Measurements from ENCODE around the gene PYGM. TPM values are rescaled to one million over a fixed set of nuclear protein-coding genes. Genes with fewer than 3 reads are reported as not detected.

PYGM gene
- total RNA-seq, 2 experiments from 2014 or later: 2.2 TPM

GRCh38 chr11:64716473-64717267, 43.1 kb downstream of the PYGM start:
- Histone ChIP-seq H3K36me3 (ENCODE audit: insufficient read depth, low read length) (no peaks in the 10 kb centered on the region), H2AFZ (ENCODE audit: low read length) (no peak overlapping the region), H3K4me2 (ENCODE audit: low read length) (no peak overlapping the region), H3K27ac (ENCODE audit: low read depth, low read length, poor library complexity, severe bottlenecking) (no peak overlapping the region), H3K4me3 (ENCODE audit: low read depth, low read length, poor library complexity, severe bottlenecking) (no peak overlapping the region), H3K79me2 (ENCODE audit: insufficient read depth, low read depth, low read length) (no peaks in the 10 kb centered on the region), H3K4me1 (ENCODE audit: insufficient read depth, low read length, poor library complexity, severe bottlenecking) (peaks cover 4% of the 10 kb centered on the region), H3K9me3 (ENCODE audit: low read length) (no peaks in the 10 kb centered on the region), H4K20me1 (ENCODE audit: insufficient read depth, low read length) (no peaks in the 10 kb centered on the region), H3K9me2 (ENCODE audit: insufficient read depth, low read length) (no peaks in the 10 kb centered on the region)
- no peak for TF ChIP-seq CTCF (conservative IDR thresholded peaks at IDR 0.05; ENCODE audit: low read length)
- TF ChIP-seq EZH2phosphoT487 (IDR thresholded peaks at IDR 0.05; ENCODE audit: borderline replicate concordance, low read depth, low read length): no peak
- intact Hi-C loops (cut with micrococcal nuclease; ENCODE audit: unreplicated experiment): no loop called here
- POLR2A ChIA-PET: interaction anchor here (1.3 kb wide), 1 partner anchor 12 kb away, joined by 5 read pairs; no protein-coding TSS in a partner anchor
- DNase-seq (ENCODE audit: low spot score): no peak
- CTCF ChIA-PET (ENCODE audit: unreplicated experiment): interaction anchor here (1.5 kb wide), 1 partner anchor 28 kb away, joined by 5 read pairs; no protein-coding TSS in a partner anchor
- no TSS peak for BruUV-seq (replicated peaks)

DNA sequence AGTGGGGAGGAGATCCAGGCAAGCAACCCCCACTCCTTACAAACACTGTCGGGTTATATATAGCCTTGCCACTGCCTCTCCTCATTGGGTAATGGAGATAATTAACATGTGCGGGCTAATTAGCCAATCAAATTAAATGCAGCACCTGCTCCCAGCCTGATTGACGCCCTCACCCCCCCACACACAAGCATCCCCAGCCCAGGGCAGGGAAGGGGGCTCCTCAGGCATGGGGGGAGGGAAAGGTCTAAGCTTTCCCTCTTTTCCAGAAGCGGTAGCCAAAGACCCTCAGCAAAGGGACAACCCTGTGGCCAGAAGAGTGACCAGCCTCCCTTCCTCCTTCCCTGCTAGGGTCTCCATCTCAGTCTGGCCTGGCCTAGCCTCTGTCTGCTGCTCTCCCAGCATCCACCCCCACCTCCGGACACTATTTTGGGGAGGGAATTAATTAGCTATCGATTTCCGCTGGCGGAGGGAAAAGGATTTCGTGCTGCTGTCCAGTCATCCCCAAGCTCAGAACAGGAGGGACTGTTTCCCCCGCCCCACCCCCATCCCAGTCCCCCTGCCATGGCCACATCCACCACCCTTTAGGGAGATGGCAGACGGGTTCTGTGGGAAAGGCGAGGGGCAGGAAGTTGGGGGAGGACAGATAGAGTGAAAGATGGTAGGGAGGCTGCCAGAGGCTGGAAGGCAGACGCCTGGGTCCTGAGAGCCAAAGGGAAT, 43.9 kb downstream of the PYGM start:
- POLR2A ChIA-PET: interaction anchor here (0.7 kb wide), 1 partner anchor 54 kb away, joined by 3 read pairs; no protein-coding TSS in a partner anchor
- intact Hi-C loops (cut with micrococcal nuclease; ENCODE audit: unreplicated experiment): no loop called here

DNA sequence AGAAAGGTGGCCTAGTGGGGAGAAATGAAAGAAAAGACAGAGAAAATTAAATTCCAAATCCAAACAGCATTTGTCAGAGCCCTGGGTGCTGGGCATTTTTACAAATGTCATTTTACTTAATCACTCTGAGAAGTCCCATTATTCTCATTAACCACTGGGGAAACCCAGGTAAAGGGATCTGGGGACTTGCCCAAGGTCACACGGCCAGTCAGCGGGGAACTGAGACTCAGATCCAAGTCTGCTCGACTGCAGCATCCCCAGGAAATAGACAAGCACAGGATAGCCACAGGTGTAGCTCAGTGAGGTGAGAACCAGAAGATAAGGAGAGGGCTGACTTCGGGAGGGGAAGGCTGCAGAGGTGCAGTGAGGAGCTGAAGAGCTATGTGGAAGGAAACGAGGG, 44.7 kb downstream of the PYGM start:
- Histone ChIP-seq H3K36me3 (ENCODE audit: insufficient read depth, low read length) (no peaks in the 10 kb centered on the region), H3K27ac (ENCODE audit: low read depth, low read length, poor library complexity, severe bottlenecking) (no peak overlapping the region), H2AFZ (ENCODE audit: low read length) (no peak overlapping the region), H3K9me2 (ENCODE audit: insufficient read depth, low read length) (no peaks in the 10 kb centered on the region), H3K9me3 (ENCODE audit: low read length) (no peaks in the 10 kb centered on the region), H3K4me3 (ENCODE audit: low read depth, low read length, poor library complexity, severe bottlenecking) (no peak overlapping the region), H3K4me2 (ENCODE audit: low read length) (no peak overlapping the region), H3K4me1 (ENCODE audit: insufficient read depth, low read length, poor library complexity, severe bottlenecking) (peaks cover 4% of the 10 kb centered on the region), H4K20me1 (ENCODE audit: insufficient read depth, low read length) (no peaks in the 10 kb centered on the region), H3K79me2 (ENCODE audit: insufficient read depth, low read depth, low read length) (no peaks in the 10 kb centered on the region)
- TF ChIP-seq EZH2phosphoT487 (IDR thresholded peaks at IDR 0.05; ENCODE audit: borderline replicate concordance, low read depth, low read length): no peak
- TF ChIP-seq CTCF (conservative IDR thresholded peaks at IDR 0.05; ENCODE audit: low read length): no peak
- no TSS peak for BruUV-seq (replicated peaks)
- intact Hi-C loops (cut with micrococcal nuclease; ENCODE audit: unreplicated experiment): no loop called here
- DNase-seq (ENCODE audit: low spot score): no peak
- ChIA-PET POLR2A (interaction anchor here (0.7 kb wide), 2 partner anchors 9 to 54 kb away, joined by 3 read pairs; no protein-coding TSS in a partner anchor), CTCF (ENCODE audit: unreplicated experiment) (interaction anchor here (1.5 kb wide), 1 partner anchor 26 kb away, joined by 5 read pairs; no protein-coding TSS in a partner anchor)

More for the DNA sequence above, 43.9 kb downstream of the PYGM start:
- DNase-seq (ENCODE audit: low spot score): no peak
- no TSS peak for BruUV-seq (replicated peaks)
- Histone ChIP-seq H2AFZ (ENCODE audit: low read length) (no peak overlapping the region), H3K9me3 (ENCODE audit: low read length) (no peaks in the 10 kb centered on the region), H3K36me3 (ENCODE audit: insufficient read depth, low read length) (no peaks in the 10 kb centered on the region), H3K27ac (ENCODE audit: low read depth, low read length, poor library complexity, severe bottlenecking) (no peak overlapping the region), H3K4me2 (ENCODE audit: low read length) (no peak overlapping the region), H3K9me2 (ENCODE audit: insufficient read depth, low read length) (no peaks in the 10 kb centered on the region), H3K79me2 (ENCODE audit: insufficient read depth, low read depth, low read length) (no peaks in the 10 kb centered on the region), H4K20me1 (ENCODE audit: insufficient read depth, low read length) (no peaks in the 10 kb centered on the region), H3K4me3 (ENCODE audit: low read depth, low read length, poor library complexity, severe bottlenecking) (no peak overlapping the region), H3K4me1 (ENCODE audit: insufficient read depth, low read length, poor library complexity, severe bottlenecking) (peaks cover 4% of the 10 kb centered on the region)
- CTCF ChIA-PET (ENCODE audit: unreplicated experiment): interaction anchor here (1.5 kb wide), 1 partner anchor 27 kb away, joined by 5 read pairs; no protein-coding TSS in a partner anchor
- TF ChIP-seq EZH2phosphoT487 (IDR thresholded peaks at IDR 0.05; ENCODE audit: borderline replicate concordance, low read depth, low read length): no peak

Data from OCI-LY7 (cell line).